Measurements from ENCODE around the gene PITPNM2.
A peak's percentile ranks its signal among the peaks of the same experiment; 100 is the strongest.
"Not testable (repeated sequence)": the region's sequence is repeated elsewhere in the genome, so short reads cannot be mapped to it uniquely, and the experiment has no call there.

Gene PITPNM2

DNA sequence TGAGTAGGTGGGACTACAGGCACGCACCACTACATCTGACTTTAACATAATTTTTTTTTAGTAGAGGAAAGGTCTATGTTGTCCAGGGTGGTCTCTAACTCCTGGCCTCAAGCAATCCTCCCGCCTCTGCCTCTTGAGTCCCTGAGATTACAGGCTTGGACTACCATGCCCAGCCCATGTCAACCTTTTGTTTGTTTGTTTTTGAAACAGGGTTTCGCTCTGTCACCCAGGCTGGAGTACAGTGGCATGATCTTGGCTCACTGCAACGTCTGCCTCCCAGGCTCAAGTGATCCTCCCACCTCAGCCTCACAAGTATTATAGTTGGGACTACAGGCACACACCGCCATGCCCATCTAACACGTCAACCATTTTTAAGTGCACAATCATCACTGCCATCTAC is 29.2 kb downstream of the PITPNM2 start:
- DNase-seq (ENCODE audit: low read depth in 2 of 2, low spot score in 1 of 2) = no peak

DNA sequence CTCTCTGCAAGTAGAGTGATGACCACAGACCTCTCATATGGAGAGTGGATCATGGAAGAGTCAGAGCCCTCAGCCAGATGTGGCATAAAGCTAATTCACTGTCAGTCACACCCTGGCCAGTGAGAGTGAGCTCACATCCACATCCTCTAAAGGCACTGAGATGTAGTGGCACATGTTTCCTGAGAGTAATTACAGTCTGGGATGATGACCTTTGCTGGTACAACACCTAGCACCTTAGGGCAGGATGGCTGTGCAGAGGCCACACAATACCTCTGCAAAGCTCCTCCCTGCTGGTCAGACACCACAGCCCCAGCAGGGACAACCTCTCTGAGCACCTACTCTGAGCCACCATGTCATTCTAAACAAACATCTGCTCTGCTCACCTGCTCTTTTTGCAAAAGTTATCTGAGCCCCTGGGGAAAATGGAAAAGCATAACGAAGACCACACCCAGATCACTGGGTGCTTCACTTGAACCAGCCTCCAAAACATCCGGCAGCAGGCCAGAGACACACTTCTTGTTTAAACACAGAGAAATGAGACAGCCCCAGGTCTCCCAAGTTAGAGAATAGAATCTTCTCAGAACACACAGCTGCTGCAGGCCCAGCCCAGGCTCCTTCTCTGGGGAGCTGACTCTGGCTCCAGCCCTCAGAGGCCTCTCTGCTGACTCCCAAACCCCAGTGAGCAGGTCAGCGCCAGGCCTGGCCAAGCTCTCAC is 30.3 kb downstream of the PITPNM2 start:
- DNase-seq (ENCODE audit: low read depth in 2 of 2, low spot score in 1 of 2) = no peak

DNA sequence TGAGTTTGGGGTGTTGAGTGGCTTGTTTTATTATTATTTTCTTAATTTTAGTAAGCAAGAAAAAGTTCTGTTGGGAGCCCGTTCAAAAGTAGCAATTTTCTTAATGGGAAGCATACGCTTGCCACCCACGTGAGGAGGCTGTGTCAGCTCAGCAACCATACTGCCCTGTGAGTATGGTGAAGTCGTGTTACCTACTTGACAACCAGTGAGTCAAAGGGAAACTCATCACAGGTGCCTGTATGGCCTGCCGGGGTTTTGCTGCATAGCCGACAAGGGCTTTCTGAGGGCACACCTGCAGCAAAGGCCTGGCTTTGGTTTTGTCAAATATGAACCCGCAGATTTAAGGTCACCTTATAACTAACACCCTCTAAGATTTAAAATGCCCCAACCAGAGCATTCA is 31.1 kb downstream of the PITPNM2 start:
- no peak for DNase-seq (ENCODE audit: low read depth in 2 of 2, low spot score in 1 of 2)

DNA sequence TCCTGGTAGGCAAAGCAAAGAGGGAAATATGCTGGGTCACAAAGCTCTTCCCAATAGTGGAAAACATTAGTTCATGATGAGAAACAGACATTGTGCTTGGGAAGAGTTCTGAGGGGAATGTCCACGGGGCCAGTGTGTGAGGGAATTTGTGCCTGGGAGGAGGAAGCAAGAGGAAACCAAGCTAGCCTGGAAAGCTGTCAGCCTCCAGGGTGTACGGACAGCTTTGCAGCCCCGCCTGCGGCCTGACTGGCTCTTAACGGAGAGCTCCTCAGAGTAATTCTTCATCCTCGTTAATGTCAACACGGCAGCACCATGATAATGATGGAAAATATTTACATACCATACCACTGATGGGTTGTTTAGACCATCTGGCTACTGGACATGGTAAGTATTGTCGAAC is 32.4 kb downstream of the PITPNM2 start:
- no peak for DNase-seq (ENCODE audit: low read depth in 2 of 2, low spot score in 1 of 2)

- DNase-seq (ENCODE audit: low read depth in 2 of 2, low spot score in 1 of 2) = no peak
Measured at GRCh38 chr12:123115409-123116121, 35.3 kb downstream of the PITPNM2 start.

- DNase-seq (ENCODE audit: low read depth in 2 of 2, low spot score in 1 of 2) = no peak
Measured at GRCh38 chr12:123114304-123115083, 36.4 kb downstream of the PITPNM2 start.

- DNase-seq (ENCODE audit: low read depth in 2 of 2, low spot score in 1 of 2) = no peak
Measured at GRCh38 chr12:123113026-123113425, 37.9 kb downstream of the PITPNM2 start.

DNA sequence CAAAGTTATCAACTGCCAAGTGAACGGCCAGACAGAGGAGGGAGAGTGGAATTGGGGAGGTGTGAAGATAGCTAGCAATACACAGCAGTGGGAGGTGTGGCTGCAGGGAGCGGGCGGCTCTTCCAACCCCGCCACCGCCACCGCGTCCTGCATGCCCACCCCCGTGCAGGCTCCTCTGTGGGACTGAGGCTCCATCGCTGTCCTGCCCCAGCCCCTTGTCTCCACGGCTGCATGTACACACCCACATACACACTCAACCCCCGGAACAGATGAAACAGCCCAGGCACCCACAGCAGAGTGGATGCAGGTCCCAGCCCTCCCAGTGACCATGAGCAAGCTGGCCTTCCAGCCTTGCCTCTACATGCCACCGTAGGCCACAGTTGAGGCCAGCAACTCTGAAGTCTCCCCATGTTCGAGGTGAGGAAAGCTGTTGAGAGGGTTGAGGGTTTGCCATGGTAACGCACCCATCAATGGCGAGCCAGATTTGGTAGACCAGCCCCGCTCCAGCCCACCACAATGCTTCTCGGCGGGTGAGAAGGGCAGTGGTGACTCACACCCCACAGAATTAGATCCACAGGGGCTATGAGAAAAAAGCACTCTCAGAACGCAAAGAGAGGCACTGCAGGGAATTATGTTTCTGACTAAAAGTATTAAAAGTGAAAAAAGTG is 39.3 kb downstream of the PITPNM2 start:
- peak in 1 of 2 donors; percentile 24 for DNase-seq (ENCODE audit: low read depth in 2 of 2, low spot score in 1 of 2)

- no peak for DNase-seq (ENCODE audit: low read depth in 2 of 2, low spot score in 1 of 2)
Measured at GRCh38 chr12:123109319-123109772, 41.5 kb downstream of the PITPNM2 start.

DNA sequence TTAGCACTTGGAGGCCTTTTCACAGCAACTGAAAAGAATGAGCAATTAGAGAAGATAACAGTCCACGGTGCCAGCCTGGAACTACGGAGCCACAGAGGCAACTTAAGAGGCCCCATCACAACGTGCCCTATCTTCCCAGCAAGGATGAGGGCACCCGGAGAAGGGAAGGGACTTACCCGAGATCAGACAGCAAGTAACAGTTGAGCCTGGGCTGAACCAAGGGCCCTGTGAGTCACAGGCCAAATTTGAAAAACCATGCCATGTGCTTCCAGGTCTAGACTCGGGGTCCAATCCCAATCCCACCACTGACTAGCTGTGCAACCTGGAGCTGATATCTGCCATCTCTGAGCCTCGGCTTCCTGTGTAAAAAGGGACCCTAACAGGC is 42.2 kb downstream of the PITPNM2 start:
- DNase-seq (ENCODE audit: low read depth in 2 of 2, low spot score in 1 of 2) = no peak

DNA sequence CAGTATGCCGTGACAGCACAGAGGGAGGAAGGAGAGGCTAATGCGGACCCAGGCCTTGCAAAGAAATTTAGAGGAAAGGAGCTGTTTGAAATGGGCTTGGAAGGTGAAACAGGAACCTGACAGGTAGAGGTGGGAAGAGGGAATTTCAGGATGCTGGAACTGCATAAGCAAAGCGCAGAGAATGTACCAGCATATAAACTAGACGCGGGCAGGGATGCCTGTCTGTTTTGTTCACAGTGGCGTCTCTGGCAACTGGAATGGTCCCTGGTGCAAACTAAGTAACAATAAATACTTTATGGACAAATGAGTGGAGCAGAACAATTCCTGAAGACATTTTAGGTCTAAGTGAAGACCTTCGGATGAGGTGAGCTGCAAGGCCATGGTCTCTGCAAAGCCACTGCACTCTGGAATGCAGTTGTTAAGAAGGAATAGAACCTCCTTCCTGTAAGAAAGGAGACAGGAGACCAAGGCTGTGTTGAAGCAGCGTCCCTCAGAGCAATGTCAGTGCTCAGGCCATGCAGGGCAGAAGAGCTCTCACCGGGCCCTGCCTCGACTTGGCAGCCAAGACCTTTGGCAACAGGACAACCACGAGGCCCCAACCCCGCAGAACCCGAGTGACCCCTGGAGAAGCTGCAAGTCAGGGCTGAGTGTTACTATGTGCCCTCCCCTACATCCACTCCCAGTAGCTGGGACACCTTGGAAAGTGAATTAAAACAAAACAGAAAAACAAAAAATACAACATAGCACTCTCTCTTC is 42.8 kb downstream of the PITPNM2 start:
- no peak for DNase-seq (ENCODE audit: low read depth in 2 of 2, low spot score in 1 of 2)

DNA sequence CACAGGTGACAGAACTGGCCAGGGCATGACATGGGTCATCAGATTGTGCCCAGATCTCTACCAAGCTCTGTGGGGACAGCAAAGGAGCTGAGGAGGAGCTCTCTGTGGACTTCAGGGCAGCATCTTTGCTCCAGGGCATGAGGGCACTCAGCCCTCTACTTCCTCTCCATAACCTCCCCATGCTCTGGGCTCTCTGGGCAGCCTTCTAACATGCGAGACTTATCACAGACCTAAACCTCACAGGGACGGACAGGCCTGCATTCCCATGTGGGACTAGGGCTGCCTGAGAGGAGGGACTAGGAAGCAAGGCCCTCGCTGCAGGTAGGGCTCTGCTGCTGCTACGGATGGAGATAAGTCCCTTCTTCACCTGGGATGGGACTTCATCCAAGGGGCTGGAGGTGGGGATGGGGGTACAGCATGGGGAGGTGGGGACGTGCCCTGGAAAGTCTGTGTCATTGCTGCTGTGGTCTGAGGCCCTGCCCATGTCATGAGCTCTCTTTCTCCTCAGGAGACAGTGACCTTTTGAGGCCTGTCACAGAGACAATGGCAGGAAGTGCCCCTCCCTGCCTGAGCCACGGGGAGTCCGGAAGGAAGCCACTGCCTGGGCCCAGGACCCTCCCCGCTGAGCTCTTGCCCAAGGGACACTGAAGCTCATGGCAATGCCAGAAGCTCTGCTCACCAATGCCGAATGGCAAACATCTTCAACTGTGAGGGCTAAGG is 44.1 kb downstream of the PITPNM2 start:
- peak; percentile 14 to 40 for DNase-seq (ENCODE audit: low read depth in 2 of 2, low spot score in 1 of 2)

DNA sequence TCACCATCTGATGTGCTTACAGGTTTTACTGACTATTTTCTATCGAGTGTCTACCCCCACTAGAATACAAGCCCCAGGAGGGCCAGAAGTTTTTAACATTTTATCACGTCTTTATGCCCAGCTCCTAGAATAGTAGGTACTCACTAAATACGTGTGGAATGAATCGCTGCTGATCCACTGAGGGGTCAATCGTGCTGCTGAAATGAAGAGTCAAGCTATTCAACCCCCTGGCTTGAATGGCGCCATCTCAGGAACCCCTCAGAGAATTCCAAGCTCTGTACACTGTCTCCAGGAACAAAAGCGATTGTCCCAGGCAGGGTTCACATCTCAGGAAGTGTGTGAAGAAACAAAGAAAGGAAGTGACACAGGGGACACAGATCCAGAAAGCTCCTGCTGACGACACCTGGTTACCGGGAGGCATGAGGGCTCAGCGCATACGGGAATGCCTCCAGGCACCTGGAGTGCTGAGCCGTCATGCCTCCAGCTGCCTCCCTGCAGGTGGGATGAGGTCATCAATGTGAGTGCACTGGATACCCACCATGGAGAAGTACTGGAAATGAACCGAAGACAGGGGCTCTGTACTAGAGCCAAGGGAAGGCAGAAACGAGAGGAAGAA is 45.6 kb downstream of the PITPNM2 start:
- no peak for DNase-seq (ENCODE audit: low read depth in 2 of 2, low spot score in 1 of 2)

- no peak for DNase-seq (ENCODE audit: low read depth in 2 of 2, low spot score in 1 of 2)
Measured at GRCh38 chr12:123104809-123105208, 46.1 kb downstream of the PITPNM2 start.

DNA sequence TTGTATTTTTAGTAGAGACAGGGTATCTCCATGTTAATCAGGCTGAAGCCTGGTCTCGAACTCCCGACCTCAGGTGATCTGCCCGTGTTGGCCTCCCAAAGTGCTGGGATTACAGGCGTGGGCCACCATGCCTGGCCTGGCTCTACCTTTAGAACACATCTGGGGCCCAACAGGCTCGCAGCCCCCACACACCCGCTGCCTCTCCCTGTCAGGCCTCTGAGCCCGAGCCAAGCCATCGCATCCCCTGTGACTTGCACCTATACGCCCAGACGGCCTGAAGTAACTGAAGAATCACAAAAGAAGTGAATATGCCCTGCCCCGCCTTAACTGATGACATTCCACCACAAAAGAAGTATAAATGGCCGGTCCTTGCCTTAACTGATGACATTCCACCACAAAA is 46.8 kb downstream of the PITPNM2 start:
- DNase-seq (ENCODE audit: low read depth in 2 of 2, low spot score in 1 of 2) = not testable (repeated sequence)

DNA sequence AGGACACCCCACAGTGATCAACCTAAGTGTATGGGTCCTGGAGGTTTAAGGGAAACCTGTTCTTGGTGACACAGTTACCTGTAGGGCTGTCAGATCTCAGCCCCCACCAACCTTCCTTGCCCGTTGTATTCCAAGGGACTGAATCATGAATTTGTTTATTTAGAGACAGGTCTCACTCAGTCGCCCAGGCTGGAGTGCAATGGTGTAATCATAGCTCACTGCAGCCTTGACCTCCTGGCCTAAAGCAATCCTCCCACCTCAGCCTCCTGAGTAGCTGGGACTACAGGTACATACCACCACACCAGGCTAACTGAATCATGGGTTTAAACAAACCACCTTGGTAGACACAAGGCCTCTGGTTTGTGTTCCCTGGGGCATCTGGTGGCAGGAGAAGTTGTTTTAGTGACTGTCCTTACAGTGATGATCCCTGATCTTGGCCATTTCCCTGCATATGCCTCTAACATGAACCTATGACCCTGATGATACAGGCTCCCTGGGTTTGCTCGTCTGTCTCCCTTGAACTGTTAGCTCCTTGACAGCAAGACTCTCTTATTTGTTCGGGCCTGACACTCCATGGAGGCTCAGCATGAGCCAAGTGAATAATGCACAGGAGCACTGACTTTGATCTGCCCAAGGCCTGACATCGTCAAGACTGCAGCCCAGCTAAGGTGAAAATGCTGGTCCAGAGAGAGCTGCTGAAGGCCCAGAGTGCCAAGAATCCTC is 47.9 kb downstream of the PITPNM2 start:
- no peak for DNase-seq (ENCODE audit: low read depth in 2 of 2, low spot score in 1 of 2)

DNA sequence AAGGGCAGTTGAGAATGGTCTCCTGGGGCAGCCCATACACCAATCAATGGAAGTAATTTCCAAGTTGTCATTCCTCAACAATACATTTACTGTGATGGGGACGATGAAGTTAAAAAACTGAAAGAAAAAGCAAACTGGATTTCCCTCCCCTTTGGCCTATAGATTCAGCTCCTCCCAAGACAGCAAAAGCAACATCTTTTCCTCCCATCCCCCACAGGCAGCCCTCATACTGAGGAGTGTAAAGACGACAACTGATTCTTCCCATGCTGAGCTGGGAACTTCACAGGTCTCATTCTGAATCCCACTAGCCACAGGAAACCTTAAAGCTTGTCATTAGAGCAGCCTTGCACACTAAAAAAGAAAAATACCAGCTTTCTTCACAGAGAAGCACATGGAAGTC is 48.5 kb downstream of the PITPNM2 start:
- no peak for DNase-seq (ENCODE audit: low read depth in 2 of 2, low spot score in 1 of 2)

- no peak for DNase-seq (ENCODE audit: low read depth in 2 of 2, low spot score in 1 of 2)
Measured at GRCh38 chr12:123101526-123101925, 49.4 kb downstream of the PITPNM2 start.
